ENCODE results near the gene SNX8.

DNA sequence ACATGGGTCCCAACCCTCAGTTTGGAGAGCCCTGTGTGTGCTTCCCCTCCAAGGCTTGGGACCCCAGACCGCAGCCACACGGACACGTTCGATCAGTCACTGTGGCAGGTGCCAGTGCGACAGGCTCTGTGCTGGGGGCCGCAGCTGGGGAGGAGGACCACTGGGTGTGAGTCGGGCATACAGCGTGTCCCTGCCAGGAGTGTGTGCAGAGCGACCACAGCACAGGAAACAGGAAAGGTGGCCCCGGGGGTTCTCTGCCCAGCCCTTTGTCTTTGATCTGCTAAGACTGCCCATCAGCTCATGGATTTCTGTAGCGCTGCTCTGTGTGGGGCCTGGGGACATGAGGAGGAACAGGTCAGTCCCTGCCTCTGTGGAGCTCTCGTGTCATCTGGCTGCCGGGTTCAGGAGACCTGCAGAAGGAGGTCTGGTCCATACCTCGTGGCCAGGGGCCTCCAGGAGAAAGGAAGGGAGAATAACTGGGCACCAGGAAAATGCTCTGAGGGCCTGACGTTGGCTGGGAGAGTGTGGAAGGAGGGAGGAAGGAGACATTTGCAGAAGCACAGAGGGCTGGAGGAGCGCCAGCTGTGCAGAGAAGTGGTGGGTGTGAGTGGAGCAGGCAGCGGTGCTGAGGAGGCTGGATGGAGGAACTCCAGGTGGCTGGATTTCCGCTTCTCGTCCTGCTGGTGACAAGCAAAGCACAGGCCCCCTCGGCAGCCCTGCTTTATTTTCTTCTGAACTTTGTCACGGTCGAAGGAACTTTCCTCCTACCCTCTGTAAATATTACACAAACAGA is 68.2 kb downstream of the SNX8 start:
- TF ChIP-seq POLR2A (IDR thresholded peaks at IDR 0.05) = no peak
- TF ChIP-seq, protein P1, sequence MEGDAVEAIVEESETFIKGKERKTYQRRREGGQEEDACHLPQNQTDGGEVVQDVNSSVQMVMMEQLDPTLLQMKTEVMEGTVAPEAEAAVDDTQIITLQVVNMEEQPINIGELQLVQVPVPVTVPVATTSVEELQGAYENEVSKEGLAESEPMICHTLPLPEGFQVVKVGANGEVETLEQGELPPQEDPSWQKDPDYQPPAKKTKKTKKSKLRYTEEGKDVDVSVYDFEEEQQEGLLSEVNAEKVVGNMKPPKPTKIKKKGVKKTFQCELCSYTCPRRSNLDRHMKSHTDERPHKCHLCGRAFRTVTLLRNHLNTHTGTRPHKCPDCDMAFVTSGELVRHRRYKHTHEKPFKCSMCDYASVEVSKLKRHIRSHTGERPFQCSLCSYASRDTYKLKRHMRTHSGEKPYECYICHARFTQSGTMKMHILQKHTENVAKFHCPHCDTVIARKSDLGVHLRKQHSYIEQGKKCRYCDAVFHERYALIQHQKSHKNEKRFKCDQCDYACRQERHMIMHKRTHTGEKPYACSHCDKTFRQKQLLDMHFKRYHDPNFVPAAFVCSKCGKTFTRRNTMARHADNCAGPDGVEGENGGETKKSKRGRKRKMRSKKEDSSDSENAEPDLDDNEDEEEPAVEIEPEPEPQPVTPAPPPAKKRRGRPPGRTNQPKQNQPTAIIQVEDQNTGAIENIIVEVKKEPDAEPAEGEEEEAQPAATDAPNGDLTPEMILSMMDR (IDR thresholded peaks at IDR 0.05) = no peak

All from vagina (tissue), 2 donors.